CD4-positive, alpha-beta T cell (primary cell): ENCODE data around the gene DIS3L2. TPM values are rescaled to one million over a fixed set of nuclear protein-coding genes. Genes with fewer than 3 reads are reported as not detected.
A peak's percentile ranks its signal among the peaks of the same experiment; 100 is the strongest.

Experiments
- ATAC-seq: fragments of 200-7000 bp; cut with Tn5 transposase; one replicate; pipeline ENCODE4 v1.10.0; 2022; ENCODE audit warnings: mild to moderate bottlenecking; ENCODE audit not compliant: poor library complexity
- CTCF ChIA-PET: fragments of 350-600 bp; sonication (Branson Sonifier 250); formaldehyde crosslinking; loops from one replicate; lab custom pipeline; 2021; ENCODE audit warnings: antibody characterized with exemption, inconsistent platforms; lab: Charles Lee
- POLR2A ChIA-PET: fragments of 350-600 bp; sonication (Branson Sonifier 250); formaldehyde crosslinking; loops from one replicate; lab custom pipeline; 2021; ENCODE audit warnings: antibody characterized with exemption, inconsistent platforms; lab: Charles Lee
- DNase-seq, 14 experiments: peaks; one replicate each; pipeline ENCODE4 v3.0.0-alpha.2; 2013 to 2020; ENCODE audit warnings: mixed read lengths in 2 of 14
- H3K27ac ChIP-seq, 2 donors: one replicate each; pipeline versions ENCODE4 v1.5.1 to v1.7.0; 2013; ENCODE audit warnings: low read length in 2 of 2, low read depth in 1 of 2, mild to moderate bottlenecking in 1 of 2
- H3K27me3 ChIP-seq, 2 experiments: 1 replicate in 1 of 2; 2 replicates in 1 of 2; pipeline versions ENCODE4 v1.6.1 to v1.7.0; 2013; ENCODE audit warnings: low read length in 2 of 2, control low read depth in 1 of 2, mild to moderate bottlenecking in 1 of 2, moderate library complexity in 1 of 2; ENCODE audit not compliant: insufficient read depth in 2 of 2, control insufficient read depth in 1 of 2
- H3K36me3 ChIP-seq: one replicate; pipeline ENCODE4 v1.6.1; 2013; ENCODE audit warnings: low read length, control low read depth; ENCODE audit not compliant: insufficient read depth
- H3K4me1 ChIP-seq: one replicate; pipeline ENCODE4 v1.6.1; 2013; ENCODE audit warnings: low read length, control low read depth; ENCODE audit not compliant: insufficient read depth
- H3K4me3 ChIP-seq: one replicate; pipeline ENCODE4 v1.5.1; 2013; ENCODE audit warnings: mild to moderate bottlenecking, low read length, moderate library complexity
- H3K9me3 ChIP-seq, 2 experiments: 1 replicate in 1 of 2; 2 replicates in 1 of 2; pipeline versions ENCODE4 v1.6.1 to v1.7.0; 2013; ENCODE audit warnings: low read length in 2 of 2, mild to moderate bottlenecking in 2 of 2, control low read depth in 1 of 2, moderate library complexity in 1 of 2; ENCODE audit not compliant: control insufficient read depth in 1 of 2, insufficient read depth in 1 of 2
- H3K27ac Mint-ChIP-seq: one replicate; pipeline ENCODE4 v1.8.0; 2020; ENCODE audit warnings: mixed read lengths
- H3K27me3 Mint-ChIP-seq: one replicate; pipeline ENCODE4 v1.8.0; 2021; ENCODE audit warnings: mixed read lengths
- H3K36me3 Mint-ChIP-seq: one replicate; pipeline ENCODE4 v1.8.0; 2021; ENCODE audit warnings: low read depth, mixed read lengths
- H3K4me1 Mint-ChIP-seq: one replicate; pipeline ENCODE4 v1.8.0; 2021; ENCODE audit warnings: low read depth, mixed read lengths
- H3K4me3 Mint-ChIP-seq: one replicate; pipeline ENCODE4 v1.8.0; 2020; ENCODE audit warnings: mild to moderate bottlenecking, mixed read lengths
- H3K9me3 Mint-ChIP-seq: one replicate; pipeline ENCODE4 v1.8.0; 2020; ENCODE audit warnings: mixed read lengths
- intact Hi-C, 2 experiments: fragments of 100-400 bp; cut with DNase I in 1 of 2; cut with micrococcal nuclease in 1 of 2; formaldehyde crosslinking; loops; one replicate each; pipeline versions ENCODE4 v1.15.1 to v1.9.0; 2023 to 2025; cut with DNase I, micrococcal nuclease
- total RNA-seq, 174 experiments: library from RNA in 2 of 174; stranded (reverse) in 2 of 174; gene quantifications; one replicate each; pipeline ENCODE4 v1.2.3 and lab custom pipeline; 2021 to 2026
- TF ChIP-seq, protein P1 (sequence below): fragments of 200-600 bp; IDR thresholded peaks from one replicate; pipeline ENCODE4 v1.8.0; 2022; ENCODE audit warnings: antibody characterized with exemption, mild to moderate bottlenecking

The DIS3L2 gene
- total RNA-seq, 2 experiments from 2014 or later, result 59.8 to 62.9 TPM

DNA sequence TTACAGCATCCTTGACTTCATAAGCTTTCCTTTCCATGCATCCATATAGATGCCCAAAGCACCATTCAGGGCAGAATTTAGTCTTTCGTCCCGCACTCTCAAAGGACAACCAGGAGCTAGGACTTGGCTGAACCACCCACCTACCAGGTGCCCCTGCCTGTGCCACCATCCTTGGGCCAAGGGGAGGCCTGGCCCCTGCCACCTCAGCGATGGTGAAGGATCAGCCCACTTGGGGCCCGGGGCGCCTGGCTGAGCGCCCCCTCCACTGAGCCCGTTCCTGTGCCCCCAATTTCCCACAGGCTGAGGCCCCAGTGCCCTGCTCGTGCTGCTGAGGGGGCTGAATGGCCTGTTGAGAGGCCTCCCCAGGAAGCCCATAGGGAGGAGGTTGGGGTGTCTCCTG, 383.7 kb downstream of the DIS3L2 start:
- Histone ChIP-seq H3K9me3 (peaks cover 0 to 12% of the 10 kb centered on the region in 2 experiments), H3K4me1 (peaks cover 15% of the 10 kb centered on the region), H3K4me3 (no peak overlapping the region), H3K36me3 (no peaks in the 10 kb centered on the region), H3K27ac (no peak overlapping the region), H3K27me3 (peaks cover 3% of the 10 kb centered on the region in 2 experiments)
- no peaks in the 10 kb centered on the region for H3K4me1 Mint-ChIP-seq
- H3K9me3 Mint-ChIP-seq, result no peaks in the 10 kb centered on the region
- no peak overlapping the region for H3K4me3 Mint-ChIP-seq
- no peaks in the 10 kb centered on the region for H3K27me3 Mint-ChIP-seq
- ChIA-PET CTCF (no interaction called here), POLR2A (no interaction called here)
- H3K27ac Mint-ChIP-seq, result no peak overlapping the region
- TF ChIP-seq, protein P1, sequence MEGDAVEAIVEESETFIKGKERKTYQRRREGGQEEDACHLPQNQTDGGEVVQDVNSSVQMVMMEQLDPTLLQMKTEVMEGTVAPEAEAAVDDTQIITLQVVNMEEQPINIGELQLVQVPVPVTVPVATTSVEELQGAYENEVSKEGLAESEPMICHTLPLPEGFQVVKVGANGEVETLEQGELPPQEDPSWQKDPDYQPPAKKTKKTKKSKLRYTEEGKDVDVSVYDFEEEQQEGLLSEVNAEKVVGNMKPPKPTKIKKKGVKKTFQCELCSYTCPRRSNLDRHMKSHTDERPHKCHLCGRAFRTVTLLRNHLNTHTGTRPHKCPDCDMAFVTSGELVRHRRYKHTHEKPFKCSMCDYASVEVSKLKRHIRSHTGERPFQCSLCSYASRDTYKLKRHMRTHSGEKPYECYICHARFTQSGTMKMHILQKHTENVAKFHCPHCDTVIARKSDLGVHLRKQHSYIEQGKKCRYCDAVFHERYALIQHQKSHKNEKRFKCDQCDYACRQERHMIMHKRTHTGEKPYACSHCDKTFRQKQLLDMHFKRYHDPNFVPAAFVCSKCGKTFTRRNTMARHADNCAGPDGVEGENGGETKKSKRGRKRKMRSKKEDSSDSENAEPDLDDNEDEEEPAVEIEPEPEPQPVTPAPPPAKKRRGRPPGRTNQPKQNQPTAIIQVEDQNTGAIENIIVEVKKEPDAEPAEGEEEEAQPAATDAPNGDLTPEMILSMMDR, result no peak
- no peak for ATAC-seq
- intact Hi-C loops, result no loop called here
- H3K36me3 Mint-ChIP-seq, result no peaks in the 10 kb centered on the region
- DNase-seq, result no peak

GRCh38 chr2:232347369-232347768, 385.9 kb downstream of the DIS3L2 start:
- Histone ChIP-seq H3K4me3 (no peak overlapping the region), H3K4me1 (peaks cover 36% of the 10 kb centered on the region), H3K27me3 (peaks cover 21 to 25% of the 10 kb centered on the region in 2 experiments), H3K27ac (no peak overlapping the region), H3K9me3 (peaks cover 0 to 23% of the 10 kb centered on the region in 2 experiments), H3K36me3 (no peaks in the 10 kb centered on the region)
- no peak for DNase-seq
- Mint-ChIP-seq H3K36me3 (no peaks in the 10 kb centered on the region), H3K27ac (no peak overlapping the region), H3K4me3 (no peak overlapping the region), H3K9me3 (no peaks in the 10 kb centered on the region), H3K27me3 (peaks cover 5% of the 10 kb centered on the region), H3K4me1 (no peaks in the 10 kb centered on the region)
- ChIA-PET POLR2A (no interaction called here), CTCF (no interaction called here)
- ATAC-seq, result no peak
- TF ChIP-seq, protein P1, result no peak
- intact Hi-C loops, result no loop called here

DNA sequence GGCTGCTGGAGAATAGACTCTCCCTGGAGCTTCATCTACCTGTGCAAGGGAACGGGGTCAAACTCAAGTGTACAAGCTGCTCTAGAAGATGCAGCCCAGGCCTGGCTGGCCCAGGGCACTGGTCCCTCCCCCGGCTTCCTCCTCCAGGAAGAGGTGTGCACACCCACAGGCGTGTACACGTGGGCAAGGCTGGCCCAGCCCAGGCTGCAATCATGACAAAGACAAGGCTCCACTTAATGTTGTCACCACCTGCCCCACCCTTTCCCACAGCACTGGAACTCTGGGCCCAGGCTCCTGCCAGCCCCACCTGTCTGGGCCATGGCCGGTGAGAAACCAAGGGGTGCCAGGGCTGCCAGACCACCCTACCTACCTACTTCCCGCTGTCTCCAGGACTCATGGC, 387.4 kb downstream of the DIS3L2 start:
- Mint-ChIP-seq H3K4me1 (no peaks in the 10 kb centered on the region), H3K9me3 (no peaks in the 10 kb centered on the region), H3K4me3 (no peak overlapping the region), H3K27me3 (peaks cover 14% of the 10 kb centered on the region), H3K27ac (no peak overlapping the region), H3K36me3 (no peaks in the 10 kb centered on the region)
- peaks cover 37 to 40% of the 10 kb centered on the region in 2 experiments for H3K27me3 ChIP-seq
- ATAC-seq (peak; percentile 44), DNase-seq (peak in 2 of 14 experiments; percentile 30)
- H3K4me1 ChIP-seq, result peaks cover 44% of the 10 kb centered on the region
- ChIA-PET POLR2A (no interaction called here), CTCF (no interaction called here)
- H3K36me3 ChIP-seq, result no peaks in the 10 kb centered on the region
- TF ChIP-seq, protein P1, result no peak
- intact Hi-C loops, result no loop called here
- H3K9me3 ChIP-seq, result peaks cover 0 to 31% of the 10 kb centered on the region in 2 experiments
- no peak overlapping the region for H3K4me3 ChIP-seq
- no peak overlapping the region for H3K27ac ChIP-seq
